Panc1 (cell line): ENCODE results near the gene PPP2R3B. TPM values are rescaled to one million over a fixed set of nuclear protein-coding genes. Genes with fewer than 3 reads are reported as not detected.

ENCODE experiments used
- ATAC-seq: fragments of 200-7000 bp; cut with Tn5 transposase; 2 replicates; pipeline ENCODE4 v1.9.1; 2020; ENCODE audit warnings: mild to moderate bottlenecking, moderate library complexity
- BruUV-seq: library from RNA; stranded (reverse); fragments of 400-500 nt; replicated peaks from 2 replicates; lab custom pipeline; 2021; lab: Mats Ljungman, UMichigan
- CTCF ChIA-PET: fragments of 300-600 bp; sonication (Branson Sonifier 250); formaldehyde crosslinking; loops from one replicate; lab custom pipeline; 2022; ENCODE audit warnings: antibody characterized with exemption; lab: Charles Lee
- POLR2A ChIA-PET: fragments of 300-600 bp; sonication (Branson Sonifier 250); formaldehyde crosslinking; loops from one replicate; lab custom pipeline; 2022; ENCODE audit warnings: antibody characterized with exemption; lab: Charles Lee
- DNase-seq: peaks from one replicate; pipeline ENCODE4 v3.0.0-alpha.2; 2010; ENCODE audit warnings: low read depth, low spot score
- H3K27ac ChIP-seq: 2 replicates; pipeline ENCODE4 v1.5.1; 2011; ENCODE audit warnings: mild to moderate bottlenecking, low read length, inconsistent platforms
- H3K27me3 ChIP-seq: fragments of 200-500 bp; sonication (Bioruptor generic); 2 replicates; pipeline ENCODE4 v1.6.0; 2014; ENCODE audit warnings: low read length, inconsistent platforms; ENCODE audit not compliant: control insufficient read depth, insufficient read depth
- H3K36me3 ChIP-seq: fragments of 200-500 bp; sonication (Bioruptor generic); 2 replicates; pipeline ENCODE4 v1.5.1; 2014; ENCODE audit warnings: inconsistent platforms, mild to moderate bottlenecking, low read length, moderate library complexity; ENCODE audit not compliant: control insufficient read depth, insufficient read depth
- H3K4me1 ChIP-seq: 2 replicates; pipeline ENCODE4 v1.5.1; 2011; ENCODE audit warnings: inconsistent platforms, mild to moderate bottlenecking, low read length, moderate library complexity; ENCODE audit not compliant: control insufficient read depth, insufficient read depth
- H3K4me3 ChIP-seq, 2 experiments: 2 replicates each; pipeline ENCODE4 v1.5.1; 2011 to 2012; ENCODE audit warnings: low read depth in 2 of 2, low read length in 2 of 2, mild to moderate bottlenecking in 2 of 2, inconsistent platforms in 1 of 2, moderate library complexity in 1 of 2
- H3K9me3 ChIP-seq: fragments of 200-500 bp; sonication (Bioruptor generic); 2 replicates; pipeline ENCODE4 v1.5.1; 2014; ENCODE audit warnings: low read depth, mild to moderate bottlenecking, inconsistent platforms, low read length, moderate library complexity; ENCODE audit not compliant: control insufficient read depth, insufficient read depth
- POLR2AphosphoS5 ChIP-seq: IDR thresholded peaks from 2 replicates; pipeline ENCODE4 v1.6.1; 2012; ENCODE audit warnings: mild to moderate bottlenecking, low read depth, low read length, moderate library complexity
- SIN3A ChIP-seq: IDR thresholded peaks from 2 replicates; pipeline ENCODE4 v1.6.1; 2012; ENCODE audit warnings: low read depth, mild to moderate bottlenecking, low read length, moderate library complexity, borderline replicate concordance; ENCODE audit not compliant: insufficient read depth
- TCF7L2 ChIP-seq: IDR thresholded peaks from 2 replicates; pipeline ENCODE4 v1.6.1; 2011; ENCODE audit warnings: mild to moderate bottlenecking, low read depth, low read length, inconsistent platforms
- in situ Hi-C: cut with HindIII; loops from 2 replicates; pipeline ENCODE4 v1.10.0; 2016; ENCODE audit warnings: low sequenced_read_pairs, low pct_unique_long_range_greater_than_20kb
- intact Hi-C: fragments of 100-400 bp; cut with micrococcal nuclease; formaldehyde crosslinking; loops from one replicate; pipeline ENCODE4 v1.10.0; 2022; ENCODE audit not compliant: unreplicated experiment
- total RNA-seq: library from RNA; stranded (reverse); gene quantifications from one replicate; pipeline ENCODE4 v1.2.1, GENCODE V29; 2021; ENCODE audit not compliant: unreplicated experiment
- TF ChIP-seq, protein P1 (sequence below), 2 experiments: IDR thresholded peaks; 2 replicates each; pipeline ENCODE4 v1.6.1; 2011 to 2012; ENCODE audit warnings: low read depth in 2 of 2, control low read depth in 1 of 2, low read length in 1 of 2, mild to moderate bottlenecking in 1 of 2, moderate library complexity in 1 of 2; ENCODE audit not compliant: insufficient read depth in 1 of 2
- TF ChIP-seq, protein P2 (sequence below): fragments of 450-650 bp; IDR thresholded peaks from 2 replicates; pipeline ENCODE4 v1.5.1; 2017; ENCODE audit warnings: mild to moderate bottlenecking

The PPP2R3B gene
- total RNA-seq, 1 experiment from 2014 or later = 19.2 TPM

DNA sequence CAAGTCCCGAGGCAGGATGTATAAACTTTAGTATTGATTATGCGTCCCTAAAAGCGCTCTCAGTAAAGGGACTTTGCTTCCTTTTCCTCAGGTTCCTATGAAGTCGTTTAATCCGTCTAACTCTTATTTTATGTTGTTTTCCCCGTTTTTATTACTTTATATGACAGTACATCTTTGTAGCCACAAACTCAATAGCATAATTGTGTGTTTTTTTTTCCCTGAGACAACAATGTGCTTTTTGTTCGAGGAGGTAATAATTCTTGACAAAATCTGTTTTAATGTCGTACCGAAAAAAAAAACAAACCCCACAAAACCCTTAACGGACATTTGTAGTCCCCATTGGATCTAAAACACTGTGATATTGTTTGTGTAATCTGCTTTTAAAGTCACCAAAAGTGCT, 17.9 kb upstream of the PPP2R3B start:
- no TSS peak for BruUV-seq
- Histone ChIP-seq H3K4me3 (no peak overlapping the region), H3K27ac (no peak overlapping the region), H3K4me1 (no peaks in the 10 kb centered on the region), H3K36me3 (no peaks in the 10 kb centered on the region), H3K27me3 (no peaks in the 10 kb centered on the region), H3K9me3 (no peaks in the 10 kb centered on the region)
- POLR2A ChIA-PET = no interaction called here
- TF ChIP-seq, protein P1, sequence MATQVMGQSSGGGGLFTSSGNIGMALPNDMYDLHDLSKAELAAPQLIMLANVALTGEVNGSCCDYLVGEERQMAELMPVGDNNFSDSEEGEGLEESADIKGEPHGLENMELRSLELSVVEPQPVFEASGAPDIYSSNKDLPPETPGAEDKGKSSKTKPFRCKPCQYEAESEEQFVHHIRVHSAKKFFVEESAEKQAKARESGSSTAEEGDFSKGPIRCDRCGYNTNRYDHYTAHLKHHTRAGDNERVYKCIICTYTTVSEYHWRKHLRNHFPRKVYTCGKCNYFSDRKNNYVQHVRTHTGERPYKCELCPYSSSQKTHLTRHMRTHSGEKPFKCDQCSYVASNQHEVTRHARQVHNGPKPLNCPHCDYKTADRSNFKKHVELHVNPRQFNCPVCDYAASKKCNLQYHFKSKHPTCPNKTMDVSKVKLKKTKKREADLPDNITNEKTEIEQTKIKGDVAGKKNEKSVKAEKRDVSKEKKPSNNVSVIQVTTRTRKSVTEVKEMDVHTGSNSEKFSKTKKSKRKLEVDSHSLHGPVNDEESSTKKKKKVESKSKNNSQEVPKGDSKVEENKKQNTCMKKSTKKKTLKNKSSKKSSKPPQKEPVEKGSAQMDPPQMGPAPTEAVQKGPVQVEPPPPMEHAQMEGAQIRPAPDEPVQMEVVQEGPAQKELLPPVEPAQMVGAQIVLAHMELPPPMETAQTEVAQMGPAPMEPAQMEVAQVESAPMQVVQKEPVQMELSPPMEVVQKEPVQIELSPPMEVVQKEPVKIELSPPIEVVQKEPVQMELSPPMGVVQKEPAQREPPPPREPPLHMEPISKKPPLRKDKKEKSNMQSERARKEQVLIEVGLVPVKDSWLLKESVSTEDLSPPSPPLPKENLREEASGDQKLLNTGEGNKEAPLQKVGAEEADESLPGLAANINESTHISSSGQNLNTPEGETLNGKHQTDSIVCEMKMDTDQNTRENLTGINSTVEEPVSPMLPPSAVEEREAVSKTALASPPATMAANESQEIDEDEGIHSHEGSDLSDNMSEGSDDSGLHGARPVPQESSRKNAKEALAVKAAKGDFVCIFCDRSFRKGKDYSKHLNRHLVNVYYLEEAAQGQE (IDR thresholded peaks at IDR 0.05; ENCODE audit: insufficient read depth in 1 of 2, low read depth in 2 of 2, low read length in 1 of 2) = no peak
- TF ChIP-seq TCF7L2 = no peak
- TF ChIP-seq, protein P2, sequence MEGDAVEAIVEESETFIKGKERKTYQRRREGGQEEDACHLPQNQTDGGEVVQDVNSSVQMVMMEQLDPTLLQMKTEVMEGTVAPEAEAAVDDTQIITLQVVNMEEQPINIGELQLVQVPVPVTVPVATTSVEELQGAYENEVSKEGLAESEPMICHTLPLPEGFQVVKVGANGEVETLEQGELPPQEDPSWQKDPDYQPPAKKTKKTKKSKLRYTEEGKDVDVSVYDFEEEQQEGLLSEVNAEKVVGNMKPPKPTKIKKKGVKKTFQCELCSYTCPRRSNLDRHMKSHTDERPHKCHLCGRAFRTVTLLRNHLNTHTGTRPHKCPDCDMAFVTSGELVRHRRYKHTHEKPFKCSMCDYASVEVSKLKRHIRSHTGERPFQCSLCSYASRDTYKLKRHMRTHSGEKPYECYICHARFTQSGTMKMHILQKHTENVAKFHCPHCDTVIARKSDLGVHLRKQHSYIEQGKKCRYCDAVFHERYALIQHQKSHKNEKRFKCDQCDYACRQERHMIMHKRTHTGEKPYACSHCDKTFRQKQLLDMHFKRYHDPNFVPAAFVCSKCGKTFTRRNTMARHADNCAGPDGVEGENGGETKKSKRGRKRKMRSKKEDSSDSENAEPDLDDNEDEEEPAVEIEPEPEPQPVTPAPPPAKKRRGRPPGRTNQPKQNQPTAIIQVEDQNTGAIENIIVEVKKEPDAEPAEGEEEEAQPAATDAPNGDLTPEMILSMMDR = no peak
- no peak for TF ChIP-seq POLR2AphosphoS5
- TF ChIP-seq SIN3A = no peak
- intact Hi-C loops = no loop called here
- ATAC-seq = no peak
- in situ Hi-C loops = no loop called here
- DNase-seq = no peak
- CTCF ChIA-PET = no interaction called here

DNA sequence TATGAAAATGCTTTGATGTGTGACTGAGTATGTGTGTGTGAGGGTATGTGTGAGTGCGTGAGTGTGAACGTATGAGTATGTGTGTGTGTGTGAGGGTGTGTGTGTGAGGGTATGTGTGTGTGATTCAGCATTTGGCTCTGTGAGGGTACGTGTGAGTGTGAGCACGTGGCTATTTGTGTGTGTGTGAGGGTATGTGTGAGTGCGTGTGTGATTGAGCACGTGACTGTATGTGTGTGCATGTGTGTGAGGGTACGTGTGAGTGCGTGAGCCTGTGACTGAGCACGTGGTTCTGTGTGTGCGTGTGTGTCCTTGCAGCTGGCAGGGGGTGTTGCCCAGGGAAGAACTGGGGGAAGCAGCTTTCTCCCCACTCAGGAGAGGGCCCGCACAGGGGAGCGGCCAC, 16.1 kb upstream of the PPP2R3B start:
- CTCF ChIA-PET = no interaction called here
- no peak overlapping the region for H3K4me3 ChIP-seq
- H3K4me1 ChIP-seq = no peaks in the 10 kb centered on the region
- TF ChIP-seq TCF7L2 (no peak), POLR2AphosphoS5 (no peak), SIN3A (no peak)
- TF ChIP-seq, protein P2 = no peak
- TF ChIP-seq, protein P1 (IDR thresholded peaks at IDR 0.05; ENCODE audit: insufficient read depth in 1 of 2, low read depth in 2 of 2, low read length in 1 of 2) = no peak
- DNase-seq (no peak), ATAC-seq (no peak)
- H3K27ac ChIP-seq = no peak overlapping the region
- H3K9me3 ChIP-seq = no peaks in the 10 kb centered on the region
- in situ Hi-C loops (no loop called here), intact Hi-C loops (no loop called here)
- POLR2A ChIA-PET = no interaction called here
- BruUV-seq = no TSS peak
- H3K36me3 ChIP-seq = no peaks in the 10 kb centered on the region
- no peaks in the 10 kb centered on the region for H3K27me3 ChIP-seq
